Adrenal gland (tissue), 5 donors: Measurements from ENCODE around the gene MFSD12.
A peak's percentile ranks its signal among the peaks of the same experiment; 100 is the strongest.

Source experiments
- CTCF ChIP-seq, 6 experiments: fragments of 450-650 bp in 4 of 6; fragments of 200-600 bp in 2 of 6; sonication (generic) in 1 of 6; IDR thresholded peaks; 1 replicate in 5 of 6; 2 replicates in 1 of 6; pipeline versions ENCODE4 v1.5.1 to v1.8.0; 2016 to 2021; ENCODE audit warnings: antibody characterized with exemption in 6 of 6, mild to moderate bottlenecking in 2 of 6, moderate library complexity in 1 of 6
- POLR2A ChIP-seq, 2 donors: fragments of 450-650 bp; IDR thresholded peaks; one replicate each; pipeline ENCODE4 v1.6.1; 2017; ENCODE audit warnings: antibody characterized with exemption in 2 of 2, mild to moderate bottlenecking in 2 of 2, moderate library complexity in 1 of 2
- donor health status: DM: no; HTN: no; CAD: no.

GRCh38 chr19:3572855-3573161 lies 15.4 kb upstream of the MFSD12 start, which contains the start of gene HMG20B:
- TF ChIP-seq CTCF (IDR thresholded peaks at IDR 0.05) (no peak), POLR2A (IDR thresholded peaks at IDR 0.05) (peak in 1 of 2 donors; percentile 48)
